Stimulated activated CD8-positive, alpha-beta memory T cell treated with anti-CD3 and anti-CD28 coated beads, Interleukin-15, amount 100 ng/mL, for 24 hours (primary cell): ENCODE measurements around the gene RPS6KA5.
"Not testable (repeated sequence)": the region's sequence is repeated elsewhere in the genome, so short reads cannot be mapped to it uniquely, and the experiment has no call there.

Source experiments
- DNase-seq: peaks from one replicate; pipeline ENCODE4 v3.0.0-alpha.2; 2020; ENCODE audit warnings: low read depth

RPS6KA5 gene

GRCh38 chr14:90985601-90986242 is 74.7 kb downstream of the RPS6KA5 start:
- DNase-seq = no peak

- no peak for DNase-seq
These were observed 76.9 kb downstream of the RPS6KA5 start for GRCh38 chr14:90983560-90983959.

- DNase-seq = no peak
These were observed 78.8 kb downstream of the RPS6KA5 start for GRCh38 chr14:90981636-90982035.

GRCh38 chr14:90980636-90981035 is 79.8 kb downstream of the RPS6KA5 start:
- not testable (repeated sequence) for DNase-seq

- no peak for DNase-seq
These were observed 80.9 kb downstream of the RPS6KA5 start for GRCh38 chr14:90979515-90979914.

- no peak for DNase-seq
These were observed 84.3 kb downstream of the RPS6KA5 start for GRCh38 chr14:90976101-90976500.

GRCh38 chr14:90971687-90972086 is 88.8 kb downstream of the RPS6KA5 start:
- DNase-seq = no peak

GRCh38 chr14:90970167-90970600 is 90.3 kb downstream of the RPS6KA5 start:
- no peak for DNase-seq

GRCh38 chr14:90969531-90970166 is 90.8 kb downstream of the RPS6KA5 start:
- DNase-seq = no peak

- DNase-seq = no peak
These were observed 92.4 kb downstream of the RPS6KA5 start for GRCh38 chr14:90968025-90968424.

- no peak for DNase-seq
These were observed 93.9 kb downstream of the RPS6KA5 start for GRCh38 chr14:90966493-90966892.

GRCh38 chr14:90965765-90966164 is 94.7 kb downstream of the RPS6KA5 start:
- no peak for DNase-seq

GRCh38 chr14:90963343-90963742 is 97.1 kb downstream of the RPS6KA5 start:
- no peak for DNase-seq

- DNase-seq = no peak
These were observed 97.8 kb downstream of the RPS6KA5 start for GRCh38 chr14:90962505-90963109.

GRCh38 chr14:90960818-90961217 is 99.6 kb downstream of the RPS6KA5 start:
- DNase-seq = no peak

- no peak for DNase-seq
These were observed 101.1 kb downstream of the RPS6KA5 start for GRCh38 chr14:90959344-90959743.

GRCh38 chr14:90956273-90956672 is 104.2 kb downstream of the RPS6KA5 start:
- DNase-seq = no peak

- not testable (repeated sequence) for DNase-seq
These were observed 106.8 kb downstream of the RPS6KA5 start for GRCh38 chr14:90953643-90954042.

GRCh38 chr14:90943367-90943766 is 117.1 kb downstream of the RPS6KA5 start:
- no peak for DNase-seq

GRCh38 chr14:90942511-90942910 is 117.9 kb downstream of the RPS6KA5 start:
- DNase-seq = no peak

- no peak for DNase-seq
These were observed 118.7 kb downstream of the RPS6KA5 start for GRCh38 chr14:90941706-90942105.

- no peak for DNase-seq
These were observed 120.0 kb downstream of the RPS6KA5 start for GRCh38 chr14:90940318-90940962.

- not testable (repeated sequence) for DNase-seq
These were observed 121.1 kb downstream of the RPS6KA5 start for GRCh38 chr14:90939252-90939795.
